Activated CD8-positive, alpha-beta memory T cell treated with anti-CD3 and anti-CD28 coated beads, Interleukin-2, amount 50 U/mL, for 24 hours (primary cell): ENCODE measurements around the gene IGFL1.
"Not testable (repeated sequence)": the region's sequence is repeated elsewhere in the genome, so short reads cannot be mapped to it uniquely, and the experiment has no call there.

ENCODE experiments used
- DNase-seq: peaks from one replicate; pipeline ENCODE4 v3.0.0-alpha.2; 2020; ENCODE audit errors: extremely low read depth

IGFL1 gene

DNA sequence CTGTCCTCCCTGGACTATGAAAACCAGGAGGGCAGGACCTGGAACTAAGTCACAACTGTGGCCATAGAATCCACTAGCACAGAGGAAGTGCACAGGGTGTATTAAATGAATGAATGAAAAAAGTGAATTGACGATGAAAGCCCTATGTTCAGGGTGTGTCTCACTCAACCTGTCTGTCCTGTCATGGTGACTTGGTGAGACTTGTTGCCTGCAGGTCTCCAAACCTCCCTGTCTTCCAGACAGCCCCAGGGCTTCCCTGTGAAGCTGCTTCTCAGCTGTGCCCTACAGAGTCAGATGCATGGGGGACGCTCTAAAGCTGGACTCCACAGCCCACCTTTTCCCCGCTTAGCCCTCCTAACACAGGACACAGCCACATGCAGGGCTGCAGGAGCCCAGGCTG lies 4.8 kb upstream of the IGFL1 start:
- DNase-seq = no peak

DNA sequence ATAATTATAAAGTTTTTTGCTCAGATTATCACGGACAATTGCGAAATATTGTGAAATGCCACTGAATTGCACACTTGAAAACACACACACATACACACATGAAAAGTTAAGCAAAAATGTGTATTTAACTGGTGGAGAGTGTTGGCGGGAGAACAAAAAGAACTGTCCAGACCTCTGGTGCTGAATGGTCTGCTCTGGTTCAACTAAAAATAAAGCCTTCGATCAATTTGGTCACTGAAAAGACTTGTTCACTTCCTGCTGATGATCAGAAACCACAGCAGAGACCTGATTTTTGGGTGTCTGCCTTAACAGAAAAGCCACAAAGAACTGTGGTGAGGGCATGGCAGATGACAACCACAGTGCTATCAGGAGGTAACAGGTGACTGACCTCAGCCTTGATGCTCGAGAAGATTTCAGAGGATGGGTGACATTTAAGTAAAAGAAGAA lies 4.0 kb upstream of the IGFL1 start:
- no peak for DNase-seq

DNA sequence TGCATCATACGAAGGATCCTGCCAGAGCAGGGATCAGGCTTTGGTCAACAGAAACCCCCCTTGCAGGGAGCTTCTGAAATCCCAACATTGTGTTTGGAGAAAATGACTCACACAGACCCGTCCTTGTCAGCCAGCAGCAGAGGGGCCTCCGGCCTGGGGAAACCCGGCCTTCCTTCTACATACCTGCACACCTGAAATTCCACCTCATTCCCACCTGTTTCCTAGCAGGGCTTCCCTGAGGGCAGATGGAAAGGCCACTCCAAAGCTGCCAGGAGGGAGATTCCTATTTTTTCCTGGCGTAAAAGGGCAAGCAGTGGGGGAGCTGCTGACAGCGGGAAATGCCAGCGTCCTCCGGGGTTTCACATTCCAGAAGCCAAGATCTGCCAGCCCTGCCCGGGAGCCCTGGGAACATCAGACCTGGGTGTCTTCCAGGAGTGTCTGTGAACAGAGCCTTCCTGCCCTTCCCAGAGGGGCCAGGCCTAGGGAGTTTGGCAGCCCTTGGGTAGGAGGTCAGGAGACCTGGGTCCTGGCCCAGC lies 3.0 kb upstream of the IGFL1 start:
- no peak for DNase-seq

DNA sequence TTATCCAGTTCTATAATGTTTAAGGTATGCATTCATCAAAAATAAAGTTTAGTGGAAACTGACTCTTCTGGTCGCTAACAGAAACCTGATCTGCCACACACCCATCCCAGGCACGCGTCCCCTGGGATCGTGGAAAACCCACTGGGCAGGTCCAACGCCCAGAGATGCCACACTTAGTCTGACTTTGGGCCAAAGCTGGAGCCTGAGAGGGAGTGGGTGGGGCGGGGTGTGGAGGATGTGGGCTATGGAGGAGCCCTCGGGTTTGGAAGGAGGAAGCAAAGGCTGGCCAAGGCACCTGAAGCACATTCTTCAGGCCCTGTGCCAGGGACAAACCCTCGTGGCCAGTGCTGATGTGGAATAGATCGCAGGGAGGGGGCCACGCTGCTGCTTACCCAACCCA lies 2.5 kb downstream of the IGFL1 start:
- no peak for DNase-seq

DNA sequence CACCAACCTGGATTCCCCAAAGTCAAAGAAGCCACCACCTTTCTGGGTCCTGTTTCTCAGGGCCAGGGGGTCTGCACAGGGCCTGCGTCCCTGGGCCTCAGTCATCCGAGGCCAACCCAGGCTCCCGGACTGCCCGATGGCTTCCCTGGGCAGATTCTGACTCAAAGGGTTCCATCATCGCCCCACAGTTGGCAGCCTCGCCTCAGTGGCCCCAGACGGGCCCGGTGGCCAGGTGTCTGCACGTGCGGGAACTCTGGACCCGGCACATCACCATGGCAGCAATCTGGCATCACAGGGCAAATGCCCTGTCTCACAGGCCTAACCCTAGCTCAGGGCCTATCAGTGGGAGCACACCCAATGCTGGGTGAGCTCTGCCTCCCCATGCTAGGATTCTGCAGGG lies 2.9 kb downstream of the IGFL1 start:
- DNase-seq = no peak

DNA sequence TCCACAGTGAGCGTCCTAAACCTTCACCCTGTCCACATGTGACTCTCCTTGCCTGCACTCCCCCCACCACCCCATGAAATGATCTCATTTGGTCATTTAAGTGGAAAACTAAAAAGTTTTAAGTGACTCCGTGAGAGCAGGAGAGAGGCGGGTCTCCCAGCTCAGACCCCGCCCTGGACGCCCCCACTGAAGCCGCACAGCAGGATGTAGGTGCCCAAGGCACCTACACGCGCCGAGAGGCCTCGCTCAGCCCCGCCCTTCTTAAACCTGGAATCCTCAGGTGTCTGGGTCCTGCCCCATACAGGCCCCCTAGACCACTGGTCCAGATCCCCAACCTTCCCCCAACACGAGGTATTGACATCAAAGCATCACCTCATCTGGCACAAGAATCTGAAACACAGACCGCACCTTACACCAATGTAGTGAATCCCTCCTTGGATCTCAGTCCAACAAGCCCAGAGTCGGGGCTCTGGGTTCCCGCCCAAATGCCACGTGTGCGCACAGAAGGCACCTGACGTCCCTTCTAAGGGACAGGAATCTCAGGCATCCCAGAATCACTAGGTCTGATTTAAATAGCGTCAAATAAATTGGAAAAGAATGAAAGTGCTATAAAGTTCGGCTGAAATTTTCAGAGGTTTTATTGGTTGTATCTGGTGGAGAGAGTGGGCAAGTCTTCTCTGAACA lies 3.5 kb downstream of the IGFL1 start:
- DNase-seq = no peak

DNA sequence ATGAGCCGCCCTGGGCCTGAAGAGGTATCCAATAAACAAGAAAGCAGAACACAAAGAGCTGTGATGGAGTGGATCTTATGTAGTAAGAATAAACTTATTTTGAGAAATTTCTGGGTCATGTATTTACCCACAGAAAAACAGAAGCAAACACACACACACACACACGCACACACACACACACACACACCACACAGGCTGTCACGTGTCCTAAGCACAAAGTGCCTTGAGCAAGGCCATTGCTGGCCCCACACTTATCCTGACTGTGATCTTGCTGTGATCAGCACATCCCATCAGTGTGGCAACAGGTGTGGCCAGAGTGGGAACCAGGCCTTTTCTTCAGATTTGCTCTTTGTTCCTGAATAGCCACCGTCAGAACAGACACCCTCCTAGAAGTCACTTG lies 4.3 kb downstream of the IGFL1 start:
- not testable (repeated sequence) for DNase-seq

DNA sequence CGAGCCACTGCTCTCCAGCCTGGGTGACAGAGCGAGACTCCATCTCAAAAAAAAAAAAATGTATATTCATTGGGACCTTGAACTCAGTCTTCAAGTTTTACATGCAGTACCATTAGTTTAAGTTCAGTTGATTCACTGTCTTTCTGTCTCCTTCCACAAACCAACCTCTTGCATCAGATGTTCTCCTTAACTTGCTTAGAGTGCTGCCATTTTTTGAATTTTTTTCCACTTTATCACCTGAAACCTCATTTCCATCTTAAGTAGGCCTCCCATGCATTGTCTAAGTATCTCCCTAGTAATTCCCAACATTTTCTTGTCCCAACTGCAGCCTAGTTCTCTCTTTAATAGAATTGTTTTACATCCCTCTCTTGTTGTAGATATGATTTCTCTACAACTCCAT lies 8.6 kb downstream of the IGFL1 start:
- DNase-seq = not testable (repeated sequence)

DNA sequence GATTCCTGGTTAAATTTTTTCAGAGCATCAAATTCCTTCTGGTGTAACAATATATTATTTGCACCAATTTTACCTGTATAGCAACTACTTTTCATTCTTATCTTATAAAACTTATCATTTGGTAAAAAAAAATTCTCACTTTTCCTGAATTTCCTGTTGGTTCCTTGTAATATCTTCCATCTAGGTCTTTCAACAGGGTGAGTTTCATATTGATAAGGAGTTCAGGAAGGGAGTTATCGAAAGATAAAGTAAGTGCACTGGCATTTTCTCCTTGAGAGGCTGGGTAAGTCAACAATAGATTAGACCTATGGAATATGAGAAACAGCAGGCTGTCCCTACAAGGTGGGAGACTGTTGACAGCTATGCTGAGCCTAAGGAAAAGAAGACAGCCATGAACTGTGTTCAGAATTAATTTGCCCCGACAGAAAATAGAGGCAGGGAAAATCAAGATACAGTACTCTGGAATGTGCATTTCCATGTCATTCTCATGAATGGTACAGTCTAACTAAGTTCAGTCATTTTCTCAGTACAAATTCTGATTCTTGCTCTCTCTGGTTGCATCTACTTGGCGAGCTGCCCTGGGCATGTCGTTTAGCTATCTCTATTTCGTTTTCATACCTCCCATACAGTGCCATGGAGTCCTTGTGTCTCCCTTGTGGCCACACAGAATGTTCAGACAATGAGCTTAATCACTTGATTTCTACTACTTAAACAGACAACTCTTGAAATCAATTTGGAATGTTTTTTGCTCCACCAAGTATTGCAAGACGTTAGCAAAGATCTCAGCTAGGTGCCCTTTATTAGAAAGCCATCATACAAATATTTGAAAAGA lies 9.9 kb downstream of the IGFL1 start:
- no peak for DNase-seq

DNA sequence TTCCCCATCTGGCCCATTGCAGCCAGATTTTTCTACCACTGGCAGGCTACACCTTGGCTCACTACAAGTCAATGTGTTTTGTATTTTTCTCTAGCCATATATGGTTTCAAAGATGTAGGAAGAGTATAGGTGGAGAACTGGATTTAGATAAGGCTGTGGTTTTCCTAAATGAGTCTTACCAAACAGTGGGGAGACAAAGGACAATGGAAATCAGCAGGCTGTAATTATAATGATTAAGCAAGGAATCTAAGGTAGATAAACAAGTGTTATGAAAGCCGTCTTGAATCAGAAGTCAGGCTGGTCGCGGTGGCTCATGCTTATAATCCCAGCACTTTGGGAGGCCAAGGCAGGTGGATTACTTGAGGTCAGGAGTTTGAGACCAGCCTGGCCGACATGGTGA lies 11.2 kb downstream of the IGFL1 start:
- no peak for DNase-seq

DNA sequence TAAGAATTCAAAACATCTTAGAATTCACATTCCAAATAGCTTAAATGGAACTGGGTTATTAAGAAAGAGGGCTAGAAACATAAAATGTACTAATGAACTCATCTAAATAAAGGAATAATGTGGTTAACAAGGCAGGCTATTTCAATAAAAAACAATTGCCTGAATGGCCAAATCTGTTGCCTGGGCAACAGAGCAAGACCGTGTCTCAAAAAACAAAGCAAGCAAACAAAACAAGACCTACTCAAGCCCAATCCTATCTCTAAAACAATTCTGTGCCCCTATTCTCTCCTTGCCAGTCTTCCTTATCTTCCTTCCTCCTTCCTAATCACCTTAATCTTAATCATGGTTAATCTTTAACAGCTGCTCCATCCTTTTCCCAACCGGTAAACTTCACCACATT lies 12.1 kb downstream of the IGFL1 start:
- DNase-seq = no peak

DNA sequence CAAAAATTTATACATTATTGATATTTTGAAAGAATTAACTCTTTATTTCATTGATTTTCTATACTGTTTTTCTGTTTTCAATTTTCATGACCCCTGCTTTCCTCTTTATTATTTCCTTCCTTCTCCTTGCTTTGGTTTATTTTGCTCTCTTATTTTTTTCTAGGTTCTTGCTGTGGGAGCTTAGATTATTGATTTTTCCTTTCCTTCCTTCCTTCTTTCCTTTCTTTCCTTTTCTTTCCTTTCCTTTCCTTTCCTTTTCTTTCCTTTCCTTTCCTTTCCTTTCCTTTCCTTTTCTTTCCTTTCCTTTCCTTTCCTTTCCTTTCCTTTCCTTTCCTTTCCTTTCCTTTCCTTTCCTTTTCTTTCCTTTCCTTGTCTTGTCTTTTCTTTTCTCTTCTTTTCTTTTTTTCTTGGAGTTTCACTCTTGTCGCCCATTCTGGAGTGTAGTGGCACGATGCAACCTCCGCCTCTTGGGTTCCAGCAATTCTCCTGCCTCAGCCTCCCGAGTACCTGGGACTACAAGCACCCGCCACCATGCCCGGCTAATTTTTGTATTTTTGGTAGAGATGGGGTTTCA lies 13.6 kb downstream of the IGFL1 start:
- not testable (repeated sequence) for DNase-seq

DNA sequence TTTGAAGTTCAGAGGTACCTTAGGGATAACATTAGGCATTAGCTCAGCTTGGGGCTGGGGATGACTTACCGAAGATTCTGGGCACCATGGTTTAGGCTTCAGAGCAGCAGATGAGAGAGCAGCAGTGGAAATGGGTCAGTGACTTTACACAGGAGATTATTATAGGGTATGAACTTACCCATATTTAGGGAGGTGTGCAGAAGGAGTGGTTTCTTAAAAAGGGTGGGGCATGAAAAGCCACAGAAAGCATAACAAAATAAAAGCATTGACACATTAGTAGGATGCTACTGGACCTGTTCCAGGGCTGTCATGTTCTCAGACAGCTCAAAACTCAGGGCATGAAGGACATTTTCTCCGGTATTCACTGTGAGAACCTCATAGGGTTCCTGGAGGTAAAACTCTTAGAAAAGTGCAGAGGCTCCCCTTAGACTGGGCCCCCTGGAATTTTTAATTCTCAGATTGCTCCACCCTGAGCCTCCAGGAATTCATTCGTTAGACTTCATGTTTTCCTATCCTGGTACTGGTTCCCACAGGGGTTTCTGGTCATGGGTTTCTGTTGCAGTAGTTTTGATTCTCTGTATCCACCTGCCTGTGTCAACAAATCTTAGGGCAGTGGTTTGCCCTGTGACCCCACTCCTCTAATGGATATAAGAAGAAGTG lies 20.7 kb downstream of the IGFL1 start:
- DNase-seq = no peak

DNA sequence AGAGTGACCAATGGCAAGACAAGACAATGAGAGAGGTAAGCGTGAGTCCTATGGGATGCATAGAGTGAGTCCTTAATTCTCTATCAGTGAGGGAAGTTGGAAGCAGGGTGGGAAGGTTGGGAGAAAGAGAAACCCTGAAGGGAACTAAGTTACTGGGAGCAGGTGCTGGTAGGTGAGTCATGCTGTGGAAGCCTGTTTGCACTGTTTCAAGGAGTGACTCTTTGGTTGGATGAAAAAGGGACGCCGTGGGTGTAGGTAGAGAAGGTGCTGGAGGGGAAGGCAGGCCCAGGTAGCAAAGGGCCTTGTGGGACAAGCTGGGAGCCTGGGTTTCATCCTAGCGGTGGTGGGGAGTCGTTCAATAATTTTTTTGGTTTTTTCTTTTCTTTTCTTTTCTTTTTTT lies 21.9 kb downstream of the IGFL1 start:
- no peak for DNase-seq

DNA sequence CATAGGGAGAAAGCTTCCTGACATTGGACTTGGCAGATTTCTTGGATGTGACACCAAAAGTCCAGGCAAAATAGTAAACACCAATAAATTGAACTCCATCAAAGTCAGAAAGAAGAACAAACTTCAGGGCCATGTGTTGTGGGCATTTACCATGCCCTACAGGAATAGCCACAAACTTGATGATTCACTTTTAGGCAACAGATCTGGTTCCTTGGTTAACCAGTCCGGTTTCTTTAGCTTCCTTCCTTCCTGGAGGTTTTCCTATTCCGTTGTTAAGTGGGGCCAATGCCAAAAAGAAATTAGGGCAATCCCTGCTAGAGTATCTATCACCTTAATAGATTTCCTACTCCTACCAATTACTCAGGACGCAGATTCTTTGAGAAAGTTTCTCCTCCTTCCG lies 25.2 kb downstream of the IGFL1 start:
- no peak for DNase-seq

DNA sequence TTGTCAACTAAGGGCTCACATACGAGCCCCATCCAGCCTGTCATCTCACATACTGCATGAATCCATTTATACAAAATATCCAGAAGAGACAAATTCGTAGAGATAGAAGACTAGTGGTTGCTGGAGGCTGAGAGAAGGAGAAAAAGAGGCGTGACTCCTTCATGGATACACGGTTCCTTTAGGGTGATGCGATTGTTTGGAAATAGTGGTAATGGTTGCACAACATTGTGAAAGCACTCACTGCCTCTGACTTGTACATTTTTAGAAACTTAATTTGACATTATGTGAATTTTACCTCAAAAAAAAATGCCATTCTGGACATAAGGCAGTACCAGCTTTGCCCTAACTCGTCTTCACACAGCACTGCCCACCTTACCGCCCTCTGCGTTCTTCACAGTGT lies 27.3 kb downstream of the IGFL1 start:
- DNase-seq = no peak

DNA sequence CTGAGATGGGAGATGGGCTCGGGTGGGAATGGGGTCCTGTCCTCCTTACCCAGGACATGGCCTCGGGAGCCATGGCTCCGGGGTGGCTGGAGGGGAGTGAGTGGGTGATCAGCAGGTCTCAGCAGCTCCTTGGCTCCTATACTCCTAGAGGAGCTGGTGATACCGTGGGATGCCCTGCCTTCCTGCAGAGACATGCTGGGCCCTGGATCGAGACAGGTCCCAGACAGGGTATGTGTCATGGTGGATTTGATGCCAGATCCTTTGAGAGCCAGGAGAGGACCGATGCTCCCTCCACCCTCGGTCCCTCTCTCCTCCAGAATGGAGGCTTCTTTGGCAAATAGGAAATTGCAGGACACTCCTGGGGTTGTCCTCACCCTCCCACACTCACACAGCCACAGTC lies 32.0 kb downstream of the IGFL1 start:
- DNase-seq = not testable (repeated sequence)

DNA sequence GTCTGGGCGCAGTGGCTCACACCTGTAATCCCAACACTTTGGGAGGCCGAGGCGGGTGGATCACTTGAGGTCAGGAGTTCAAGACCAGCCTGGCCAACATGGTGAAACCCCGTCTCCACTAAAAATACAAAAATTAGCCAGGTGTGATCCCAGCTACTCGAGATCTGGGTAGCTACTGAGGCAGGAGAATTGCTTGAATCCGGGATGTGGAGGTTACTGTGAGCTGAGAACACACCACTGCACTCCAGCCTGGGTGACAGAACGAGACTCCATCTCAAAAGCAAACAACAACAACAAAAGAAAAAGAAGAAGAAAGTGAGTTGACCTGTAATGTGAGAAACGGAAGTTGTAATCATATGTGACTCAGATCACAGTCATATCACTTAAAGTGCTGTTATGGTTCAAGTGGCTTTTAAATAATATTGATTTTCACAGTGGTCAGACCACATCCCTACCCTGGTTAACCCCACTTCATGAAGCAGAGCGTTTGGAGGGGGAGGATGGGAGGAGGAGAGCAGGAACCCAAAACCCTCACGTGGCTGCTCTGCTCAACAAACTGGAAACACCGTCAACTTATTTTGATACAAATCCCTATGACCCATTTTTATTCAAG lies 33.2 kb downstream of the IGFL1 start:
- DNase-seq = peak; percentile 31

DNA sequence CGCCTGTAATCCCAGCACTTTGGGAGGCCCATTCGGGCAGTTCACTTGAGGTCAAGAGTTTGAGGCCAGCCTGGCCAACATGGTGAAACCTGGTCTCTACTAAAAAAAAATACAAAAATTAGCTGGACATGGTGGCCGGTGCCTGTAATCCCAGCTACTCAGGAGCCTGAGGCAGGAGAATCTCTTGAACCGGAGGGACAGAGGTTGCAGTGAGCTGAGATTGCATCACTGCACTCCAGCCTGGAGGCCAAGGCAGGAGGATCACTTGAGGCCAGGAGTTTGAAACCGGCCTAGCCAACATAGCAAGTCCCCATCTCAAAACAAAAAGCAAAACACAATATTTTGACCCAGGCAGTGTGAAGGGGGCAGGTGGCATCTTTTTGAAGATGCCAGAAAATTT lies 35.3 kb downstream of the IGFL1 start:
- not testable (repeated sequence) for DNase-seq

DNA sequence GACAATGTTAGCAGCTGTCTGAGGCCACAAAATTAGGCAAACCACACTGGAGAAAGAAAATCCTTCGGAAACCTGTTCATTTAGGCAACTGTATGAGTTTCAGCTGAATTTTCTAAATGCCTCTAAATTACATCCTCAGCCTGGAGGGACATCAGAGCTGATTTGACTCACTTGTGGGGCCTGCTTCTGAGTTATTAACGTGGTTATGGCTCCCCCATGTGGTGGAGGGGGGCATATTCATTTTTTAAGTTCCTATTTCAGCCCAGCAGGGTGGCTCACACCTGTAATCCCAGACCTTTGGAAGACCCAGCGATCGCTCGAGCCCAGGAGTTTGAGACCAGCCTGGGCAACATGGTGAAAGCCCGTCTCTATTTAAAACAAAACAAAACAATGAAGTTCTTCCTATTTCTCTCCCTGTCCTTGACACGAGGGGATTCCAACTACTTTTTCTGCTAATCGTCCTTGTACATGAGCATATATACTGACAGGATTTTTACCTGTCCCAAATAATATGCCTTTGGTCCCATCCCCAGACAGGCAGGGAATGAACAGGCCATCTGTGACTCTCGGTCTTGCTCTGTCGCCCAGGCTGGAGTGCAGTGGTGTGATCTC lies 35.8 kb downstream of the IGFL1 start:
- peak; percentile 36 for DNase-seq

DNA sequence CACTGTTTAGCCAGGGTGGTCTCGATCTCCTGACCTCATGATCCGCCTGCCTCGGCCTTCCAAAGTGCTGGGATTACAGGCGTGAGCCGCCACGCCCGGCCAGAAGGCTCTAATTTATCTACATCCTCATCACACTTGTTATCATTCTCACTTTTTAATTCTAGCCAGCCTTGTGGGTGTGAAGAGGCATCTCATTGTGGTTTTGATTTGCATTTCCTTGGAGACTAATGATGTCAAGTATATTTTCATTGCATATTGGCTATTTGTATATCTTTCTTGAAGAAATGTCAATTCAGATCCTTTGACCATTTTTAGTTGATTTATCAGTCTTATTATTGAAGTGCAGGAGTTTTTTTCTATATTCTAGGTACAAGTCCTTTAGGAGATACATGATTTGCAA lies 39.6 kb downstream of the IGFL1 start:
- DNase-seq = no peak
